Peyer's patch (tissue), 4 donors: ENCODE results near the gene ASCC1.

ENCODE experiments used
- POLR2A ChIP-seq, 2 donors: fragments of 450-650 bp; IDR thresholded peaks; one replicate each; pipeline ENCODE4 v1.5.1; 2017; ENCODE audit warnings: antibody characterized with exemption in 2 of 2, mild to moderate bottlenecking in 2 of 2, moderate library complexity in 2 of 2
- TF ChIP-seq, protein P1 (sequence below), 6 experiments: fragments of 450-650 bp in 4 of 6; fragments of 200-600 bp in 2 of 6; sonication (generic) in 1 of 6; IDR thresholded peaks; one replicate each; pipeline ENCODE4 v1.5.1; 2017 to 2019; ENCODE audit warnings: antibody characterized with exemption in 6 of 6, mild to moderate bottlenecking in 3 of 6, moderate library complexity in 1 of 6

- TF ChIP-seq, protein P1, sequence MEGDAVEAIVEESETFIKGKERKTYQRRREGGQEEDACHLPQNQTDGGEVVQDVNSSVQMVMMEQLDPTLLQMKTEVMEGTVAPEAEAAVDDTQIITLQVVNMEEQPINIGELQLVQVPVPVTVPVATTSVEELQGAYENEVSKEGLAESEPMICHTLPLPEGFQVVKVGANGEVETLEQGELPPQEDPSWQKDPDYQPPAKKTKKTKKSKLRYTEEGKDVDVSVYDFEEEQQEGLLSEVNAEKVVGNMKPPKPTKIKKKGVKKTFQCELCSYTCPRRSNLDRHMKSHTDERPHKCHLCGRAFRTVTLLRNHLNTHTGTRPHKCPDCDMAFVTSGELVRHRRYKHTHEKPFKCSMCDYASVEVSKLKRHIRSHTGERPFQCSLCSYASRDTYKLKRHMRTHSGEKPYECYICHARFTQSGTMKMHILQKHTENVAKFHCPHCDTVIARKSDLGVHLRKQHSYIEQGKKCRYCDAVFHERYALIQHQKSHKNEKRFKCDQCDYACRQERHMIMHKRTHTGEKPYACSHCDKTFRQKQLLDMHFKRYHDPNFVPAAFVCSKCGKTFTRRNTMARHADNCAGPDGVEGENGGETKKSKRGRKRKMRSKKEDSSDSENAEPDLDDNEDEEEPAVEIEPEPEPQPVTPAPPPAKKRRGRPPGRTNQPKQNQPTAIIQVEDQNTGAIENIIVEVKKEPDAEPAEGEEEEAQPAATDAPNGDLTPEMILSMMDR (IDR thresholded peaks at IDR 0.05) = no peak
- no peak for TF ChIP-seq POLR2A (IDR thresholded peaks at IDR 0.05)
Observed at GRCh38 chr10:72061930-72062329, 154.1 kb downstream of the ASCC1 start.
